Daoy (cell line): Measurements from ENCODE around the gene UGDH. TPM values are rescaled to one million over a fixed set of nuclear protein-coding genes. Genes with fewer than 3 reads are reported as not detected.

Experiments
- DNase-seq: peaks from one replicate; pipeline ENCODE4 v3.0.0-alpha.2; 2015; ENCODE audit warnings: low read depth
- total RNA-seq: library from RNA; depleted of rRNA; stranded (reverse); fragments of >200 nt; shearing (Covaris generic); gene quantifications from 2 replicates; pipeline ENCODE4 v1.2.3, GENCODE V29; 2014; rRNA removed

The UGDH gene
- total RNA-seq, 1 experiment from 2014 or later: 90.9 TPM

GRCh38 chr4:39452860-39453587 is 74.2 kb downstream of the UGDH start:
- no peak for DNase-seq

GRCh38 chr4:39452153-39452859 is 74.9 kb downstream of the UGDH start:
- DNase-seq: no peak

GRCh38 chr4:39451423-39452023 is 75.7 kb downstream of the UGDH start:
- no peak for DNase-seq

- DNase-seq: no peak
These were observed 76.6 kb downstream of the UGDH start for GRCh38 chr4:39450618-39451017.

Other genes starting within 250 kb of the UGDH start
- 36.6 and 43.7 TPM in 2 replicates for gene RFC1, start 161.1 kb downstream of the UGDH start, total RNA-seq
- gene KLB, start 120.5 kb downstream of the UGDH start, total RNA-seq: not detected in 2 replicates
- gene RPL9, start 68.5 kb downstream of the UGDH start, total RNA-seq: 3,288 and 3,912 TPM in 2 replicates
- 18.1 and 22.7 TPM in 2 replicates for gene LIAS, start 68.4 kb downstream of the UGDH start, total RNA-seq
- gene SMIM14, start 111.4 kb upstream of the UGDH start, total RNA-seq: 25.3 and 30.1 TPM in 2 replicates
- 20.2 and 20.4 TPM in 2 replicates for gene UBE2K, start 170.7 kb upstream of the UGDH start, total RNA-seq